NOMO-1 treated with DMSO at 0.1 percent for 48 hours (cell line): ENCODE results near the gene LGALS8.
"Not testable (repeated sequence)": the region's sequence is repeated elsewhere in the genome, so short reads cannot be mapped to it uniquely, and the experiment has no call there.

Experiments used
- DNase-seq: peaks from one replicate; lab custom pipeline; 2025; ENCODE audit not compliant: unreplicated experiment; lab: John Stamatoyannopoulos, UW

The LGALS8 gene

DNA sequence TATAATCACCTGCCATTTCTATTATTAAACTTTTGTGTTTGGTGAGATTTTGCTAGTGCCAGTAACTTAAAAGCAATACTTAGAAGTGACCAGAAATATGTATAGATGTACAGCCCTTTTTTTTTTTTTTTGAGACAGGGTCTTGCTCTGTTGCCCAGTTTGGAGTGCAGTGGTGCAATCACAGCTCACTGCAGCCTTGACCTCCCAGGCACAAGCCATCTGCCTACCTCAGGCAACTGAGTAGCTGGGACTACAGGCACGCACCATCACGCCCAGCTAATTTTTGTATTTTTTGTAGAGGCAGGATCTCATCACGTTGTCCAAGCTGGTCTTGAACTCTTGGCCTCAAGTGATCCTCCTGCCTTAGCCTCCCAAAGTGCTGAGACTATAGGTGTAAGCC lies 56.6 kb downstream of the LGALS8 start:
- not testable (repeated sequence) for DNase-seq

DNA sequence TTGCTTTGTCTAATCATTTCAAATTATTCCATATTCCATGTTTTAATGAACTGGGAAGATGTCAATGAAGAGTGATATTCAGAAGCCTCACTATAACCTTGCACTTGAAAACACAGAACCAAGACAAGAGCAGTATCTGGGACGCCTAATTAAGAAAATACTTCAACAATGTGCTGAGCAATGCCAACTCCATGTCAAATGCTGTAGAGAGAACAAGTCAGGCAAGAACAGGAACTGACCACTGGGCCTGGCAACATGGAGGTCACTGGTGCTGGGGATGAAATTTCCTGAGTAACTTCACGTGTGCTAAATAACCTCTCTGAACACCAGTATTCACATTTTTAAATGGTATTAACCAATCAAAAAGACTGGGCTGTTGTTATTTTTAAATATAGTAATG lies 57.7 kb downstream of the LGALS8 start:
- DNase-seq: no peak

DNA sequence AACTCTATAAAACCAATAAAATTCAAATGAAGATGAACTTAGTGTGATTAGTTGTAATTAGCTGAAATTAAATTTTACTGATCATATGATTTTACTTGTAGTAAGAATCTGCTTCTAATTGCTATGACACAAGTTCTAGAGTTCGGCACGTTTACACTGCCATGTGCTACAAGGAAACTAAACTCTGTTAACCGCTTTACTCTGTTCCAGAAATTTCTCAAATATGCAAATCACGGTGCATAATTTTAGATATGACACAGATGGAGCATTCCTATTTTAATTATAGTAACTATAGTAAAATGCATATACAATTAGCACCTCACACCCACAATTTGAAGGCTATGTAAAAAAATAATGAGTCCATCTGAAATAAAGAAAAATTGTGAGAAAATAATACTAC lies 65.7 kb downstream of the LGALS8 start:
- DNase-seq: no peak

DNA sequence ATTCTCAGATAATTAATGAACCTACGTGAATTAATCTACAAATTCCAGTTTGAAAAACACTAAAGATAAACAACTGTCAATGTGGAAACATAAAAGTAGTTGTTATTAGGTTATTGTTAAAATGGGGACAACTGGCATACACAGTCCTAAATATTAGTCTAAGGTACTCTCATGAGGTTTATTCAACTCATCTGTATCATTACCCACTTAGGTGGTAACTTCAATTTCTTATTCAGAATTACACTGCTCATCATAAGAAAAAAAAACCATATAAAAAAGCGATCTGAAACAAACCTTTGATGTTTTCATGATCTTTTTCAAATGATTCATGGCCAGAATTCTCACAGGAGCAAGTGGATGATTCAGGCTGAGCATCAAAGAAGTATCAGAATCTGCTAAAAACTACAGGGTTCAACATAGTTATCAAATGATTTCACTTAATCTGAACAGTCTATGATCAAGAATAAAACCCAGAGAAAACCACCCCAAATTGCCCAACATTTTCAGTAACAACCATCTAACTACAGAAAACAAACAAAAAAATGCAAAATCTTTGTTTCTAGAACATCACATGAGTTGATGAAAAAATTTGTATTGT lies 66.9 kb downstream of the LGALS8 start:
- DNase-seq: no peak

DNA sequence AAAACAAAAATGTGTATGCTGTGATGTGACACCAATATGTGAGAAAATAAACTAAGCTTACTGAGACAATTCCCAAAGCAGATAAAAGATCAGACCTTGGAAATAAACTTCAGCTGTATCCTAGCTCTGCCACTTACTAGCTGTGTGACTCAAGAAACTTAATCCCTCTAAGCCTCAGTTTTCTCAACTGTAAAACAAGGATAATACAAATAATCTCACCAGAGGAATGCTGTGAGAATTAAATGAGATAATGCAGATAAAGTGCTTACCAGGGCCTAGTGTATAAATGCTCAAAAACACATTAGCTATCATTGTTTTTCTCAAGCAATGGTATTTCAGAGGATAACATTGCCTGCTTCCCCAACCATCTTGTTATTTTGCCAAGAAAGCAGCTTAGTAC lies 78.4 kb downstream of the LGALS8 start:
- no peak for DNase-seq
